ENCODE measurements around the gene ADAMTS15. TPM values are rescaled to one million over a fixed set of nuclear protein-coding genes. Genes with fewer than 3 reads are reported as not detected.
A peak's percentile ranks its signal among the peaks of the same experiment; 100 is the strongest.

ADAMTS15 gene
- total and polyA plus RNA-seq, 12 donors = 7.7 to 49.4 (median 16.4) TPM

GRCh38 chr11:130488848-130489584, 40.6 kb downstream of the ADAMTS15 start:
- Histone ChIP-seq H3K27ac (peak overlapping the region in 3 of 10 donors; percentile 17 to 50 (median 17)), H3K4me1 (peaks cover 0 to 16% (median 0%) of the 10 kb centered on the region in 9 donors), H3K4me3 (no peak overlapping the region), H3K9me3 (no peaks in the 10 kb centered on the region), H3K27me3 (no peaks in the 10 kb centered on the region), H3K36me3 (peaks cover 0 to 5% (median 0%) of the 10 kb centered on the region in 9 donors)
- TF ChIP-seq CTCF (IDR thresholded peaks at IDR 0.05) = no peak
- 78 to 82% methylated on average over 5 of the region's 5 CpGs for WGBS, 2 donors
- intact Hi-C loops (cut with DNase I) = no loop called here
- ATAC-seq (no peak), DNase-seq (no peak)

GRCh38 chr11:130489716-130490115, 41.3 kb downstream of the ADAMTS15 start:
- Histone ChIP-seq H3K4me1 (peaks cover 0 to 16% (median 0%) of the 10 kb centered on the region in 9 donors), H3K9me3 (no peaks in the 10 kb centered on the region), H3K4me3 (no peak overlapping the region), H3K27me3 (no peaks in the 10 kb centered on the region), H3K36me3 (no peaks in the 10 kb centered on the region), H3K27ac (no peak overlapping the region)
- 95 to 96% methylated on average over 12 of the region's 12 CpGs for WGBS, 2 donors
- ATAC-seq = no peak
- TF ChIP-seq CTCF (IDR thresholded peaks at IDR 0.05) = no peak
- intact Hi-C loops (cut with DNase I) = no loop called here
- no peak for DNase-seq

- no peak overlapping the region for H3K27ac ChIP-seq
- no peaks in the 10 kb centered on the region for H3K27me3 ChIP-seq
- no peaks in the 10 kb centered on the region for H3K9me3 ChIP-seq
- H3K36me3 ChIP-seq = no peaks in the 10 kb centered on the region
- ATAC-seq = no peak
- H3K4me3 ChIP-seq = no peak overlapping the region
- no peak for TF ChIP-seq CTCF (IDR thresholded peaks at IDR 0.05)
- H3K4me1 ChIP-seq = peaks cover 0 to 16% (median 0%) of the 10 kb centered on the region in 9 donors
- DNase-seq = no peak
- intact Hi-C loops (cut with DNase I) = no loop called here
- WGBS, 2 donors = 94% methylated on average over 7 of the region's 7 CpGs
These were observed 42.4 kb downstream of the ADAMTS15 start for GRCh38 chr11:130490682-130491449.

GRCh38 chr11:130498181-130498580, 49.7 kb downstream of the ADAMTS15 start:
- no peak overlapping the region for H3K4me3 ChIP-seq
- intact Hi-C loops (cut with DNase I) = no loop called here
- H3K36me3 ChIP-seq = no peaks in the 10 kb centered on the region
- no peaks in the 10 kb centered on the region for H3K27me3 ChIP-seq
- no peak for TF ChIP-seq CTCF (IDR thresholded peaks at IDR 0.05)
- H3K4me1 ChIP-seq = no peaks in the 10 kb centered on the region
- H3K9me3 ChIP-seq = peaks cover 0 to 13% (median 0%) of the 10 kb centered on the region in 11 donors
- ATAC-seq (no peak), DNase-seq (no peak)
- no peak overlapping the region for H3K27ac ChIP-seq

Data from heart right ventricle (tissue), 16 donors.